BE2C (cell line): Measurements from ENCODE around the gene KRT13.

Experiments used
- DNase-seq: peaks from one replicate; pipeline ENCODE4 v3.0.0-alpha.2; 2020
- H3K27me3 ChIP-seq: fragments of 250-450 bp; sonication (Bioruptor Pico); 2 replicates; pipeline ENCODE4 v1.5.1; 2020; ENCODE audit warnings: mild to moderate bottlenecking
- H3K36me3 ChIP-seq: fragments of 250-450 bp; sonication (Bioruptor Pico); 2 replicates; pipeline ENCODE4 v1.5.1; 2020; ENCODE audit warnings: mild to moderate bottlenecking
- H3K4me1 ChIP-seq: fragments of 250-450 bp; sonication (Bioruptor Pico); 2 replicates; pipeline ENCODE4 v1.5.1; 2020
- H3K4me3 ChIP-seq: 2 replicates; pipeline ENCODE4 v1.5.1; 2011; ENCODE audit warnings: low read depth, low read length
- H3K9me3 ChIP-seq: fragments of 250-450 bp; sonication (Bioruptor Pico); 2 replicates; pipeline ENCODE4 v1.5.1; 2020
- CTCF ChIP-seq: IDR thresholded peaks from 2 replicates; pipeline ENCODE4 v1.5.1; 2012; ENCODE audit warnings: mild to moderate bottlenecking, low read depth, low read length

Gene KRT13

GRCh38 chr17:41464682-41465081 is 40.7 kb downstream of the KRT13 start:
- Histone ChIP-seq H3K4me3 (no peak overlapping the region), H3K9me3 (no peaks in the 10 kb centered on the region), H3K27me3 (no peaks in the 10 kb centered on the region), H3K4me1 (peaks cover 11% of the 10 kb centered on the region; the same call in 1 of the 2 replicates), H3K36me3 (no peaks in the 10 kb centered on the region)
- TF ChIP-seq CTCF, result no peak
- DNase-seq, result no peak

- Histone ChIP-seq H3K4me1 (peaks cover 11% of the 10 kb centered on the region; the same call in 1 of the 2 replicates), H3K4me3 (no peak overlapping the region), H3K27me3 (no peaks in the 10 kb centered on the region), H3K9me3 (no peaks in the 10 kb centered on the region), H3K36me3 (no peaks in the 10 kb centered on the region)
- no peak for TF ChIP-seq CTCF
- DNase-seq, result no peak
Observed at GRCh38 chr17:41464173-41464572, 41.2 kb downstream of the KRT13 start.

GRCh38 chr17:41463746-41464145 is 41.7 kb downstream of the KRT13 start:
- DNase-seq, result no peak
- Histone ChIP-seq H3K4me1 (peaks cover 11% of the 10 kb centered on the region; the same call in 1 of the 2 replicates), H3K4me3 (no peak overlapping the region), H3K36me3 (no peaks in the 10 kb centered on the region), H3K9me3 (no peaks in the 10 kb centered on the region), H3K27me3 (no peaks in the 10 kb centered on the region)
- TF ChIP-seq CTCF, result no peak

GRCh38 chr17:41462705-41463104 is 42.7 kb downstream of the KRT13 start:
- TF ChIP-seq CTCF, result no peak

GRCh38 chr17:41457676-41458075 is 47.7 kb downstream of the KRT13 start:
- no peaks in the 10 kb centered on the region for H3K9me3 ChIP-seq
- H3K4me3 ChIP-seq, result no peak overlapping the region
- DNase-seq, result no peak
- no peaks in the 10 kb centered on the region for H3K27me3 ChIP-seq
- H3K4me1 ChIP-seq, result no peaks in the 10 kb centered on the region
- TF ChIP-seq CTCF, result no peak
- H3K36me3 ChIP-seq, result no peaks in the 10 kb centered on the region

More at GRCh38 chr17:41462705-41463104, 42.7 kb downstream of the KRT13 start:
- Histone ChIP-seq H3K9me3 (no peaks in the 10 kb centered on the region), H3K27me3 (no peaks in the 10 kb centered on the region), H3K36me3 (no peaks in the 10 kb centered on the region), H3K4me3 (no peak overlapping the region), H3K4me1 (peaks cover 10% of the 10 kb centered on the region; the same call in 1 of the 2 replicates)
- no peak for DNase-seq

- Histone ChIP-seq H3K36me3 (no peaks in the 10 kb centered on the region), H3K4me3 (no peak overlapping the region), H3K9me3 (peaks cover 6% of the 10 kb centered on the region; the same call in 1 of the 2 replicates), H3K27me3 (no peaks in the 10 kb centered on the region), H3K4me1 (no peaks in the 10 kb centered on the region)
- DNase-seq, result no peak
- 0 out of 2 replicates have a peak, but pooled peaks have one; percentile 8 for TF ChIP-seq CTCF
Observed at GRCh38 chr17:41456204-41456603, 49.2 kb downstream of the KRT13 start.
